H9 (cell line): ENCODE measurements around the gene TSNAX. TPM values are rescaled to one million over a fixed set of nuclear protein-coding genes. Genes with fewer than 3 reads are reported as not detected.

Experiments used
- DNase-seq: peaks from one replicate; pipeline ENCODE4 v3.0.0-alpha.2; 2017
- H2AFZ ChIP-seq: one replicate; pipeline ENCODE4 v1.6.1; 2013; ENCODE audit warnings: mild to moderate bottlenecking, low read length, control low read depth, moderate library complexity
- H2AK5ac ChIP-seq: 2 replicates; pipeline ENCODE4 v1.6.1; 2013; ENCODE audit warnings: low read length, control low read depth, mixed read lengths; ENCODE audit not compliant: insufficient read length
- H2BK120ac ChIP-seq: one replicate; pipeline ENCODE4 v1.6.1; 2013; ENCODE audit warnings: low read depth, mild to moderate bottlenecking, low read length, control low read depth, inconsistent platforms; ENCODE audit not compliant: poor library complexity, severe bottlenecking
- H2BK12ac ChIP-seq: 2 replicates; pipeline ENCODE4 v1.6.1; 2013; ENCODE audit warnings: low read length, control low read depth, mixed read lengths, low read depth; ENCODE audit not compliant: insufficient read length
- H2BK15ac ChIP-seq: 2 replicates; pipeline ENCODE4 v1.6.1; 2013; ENCODE audit warnings: low read depth, low read length, control low read depth
- H2BK20ac ChIP-seq: one replicate; pipeline ENCODE4 v1.6.1; 2013; ENCODE audit warnings: low read depth, mild to moderate bottlenecking, low read length, control low read depth, inconsistent platforms; ENCODE audit not compliant: poor library complexity, severe bottlenecking
- H2BK5ac ChIP-seq: 2 replicates; pipeline ENCODE4 v1.6.1; 2013; ENCODE audit warnings: low read length, control low read depth, mixed read lengths; ENCODE audit not compliant: insufficient read length
- H3K14ac ChIP-seq: 2 replicates; pipeline ENCODE4 v1.6.1; 2013; ENCODE audit warnings: low read length, control low read depth; ENCODE audit not compliant: insufficient read depth
- H3K18ac ChIP-seq: 2 replicates; pipeline ENCODE4 v1.6.1; 2013; ENCODE audit warnings: low read depth, mild to moderate bottlenecking, mixed read lengths, low read length, control low read depth; ENCODE audit not compliant: insufficient read length
- H3K23ac ChIP-seq: 2 replicates; pipeline ENCODE4 v1.6.1; 2013; ENCODE audit warnings: low read length, control low read depth, mixed read lengths, low read depth; ENCODE audit not compliant: insufficient read length
- H3K23me2 ChIP-seq: 2 replicates; pipeline ENCODE4 v1.6.1; 2013; ENCODE audit warnings: low read depth, mild to moderate bottlenecking, mixed read lengths, low read length, control low read depth; ENCODE audit not compliant: insufficient read length, poor library complexity, severe bottlenecking
- H3K27ac ChIP-seq: 2 replicates; pipeline ENCODE4 v1.5.1; 2013; ENCODE audit warnings: low read length, control low read depth, mixed read lengths, low read depth; ENCODE audit not compliant: insufficient read length
- H3K27me3 ChIP-seq: 2 replicates; pipeline ENCODE4 v1.6.1; 2013; ENCODE audit warnings: low read length, control low read depth, inconsistent platforms; ENCODE audit not compliant: insufficient read depth
- H3K4ac ChIP-seq: 2 replicates; pipeline ENCODE4 v1.6.1; 2013; ENCODE audit warnings: low read depth, mild to moderate bottlenecking, control low read depth, inconsistent platforms, low read length, moderate library complexity
- H3K4me1 ChIP-seq: 2 replicates; pipeline ENCODE4 v1.6.1; 2013; ENCODE audit warnings: low read length, control low read depth, inconsistent platforms; ENCODE audit not compliant: insufficient read depth
- H3K4me2 ChIP-seq: 2 replicates; pipeline ENCODE4 v1.6.1; 2013; ENCODE audit warnings: low read length, control low read depth, mixed read lengths; ENCODE audit not compliant: insufficient read length, insufficient read depth
- H3K56ac ChIP-seq: 2 replicates; pipeline ENCODE4 v1.6.1; 2013; ENCODE audit warnings: low read depth, mild to moderate bottlenecking, mixed read lengths, low read length, control low read depth; ENCODE audit not compliant: insufficient read length
- H3K79me1 ChIP-seq: 2 replicates; pipeline ENCODE4 v1.6.1; 2013; ENCODE audit warnings: low read depth, mild to moderate bottlenecking, moderate library complexity, low read length, control low read depth, inconsistent platforms; ENCODE audit not compliant: insufficient read depth, poor library complexity, severe bottlenecking
- H3K79me2 ChIP-seq: 2 replicates; pipeline ENCODE4 v1.6.1; 2013; ENCODE audit warnings: low read length, control low read depth, inconsistent platforms; ENCODE audit not compliant: insufficient read depth
- H3K9ac ChIP-seq: 2 replicates; pipeline ENCODE4 v1.6.1; 2013; ENCODE audit warnings: low read length, control low read depth, mixed read lengths; ENCODE audit not compliant: insufficient read length; ENCODE audit errors: extremely low read depth
- H3K9me3 ChIP-seq: one replicate; pipeline ENCODE4 v1.6.1; 2013; ENCODE audit warnings: low read depth, low read length, inconsistent platforms; ENCODE audit not compliant: control insufficient read depth
- H3T11ph ChIP-seq: one replicate; pipeline ENCODE4 v1.6.1; 2013; ENCODE audit warnings: mild to moderate bottlenecking, low read length, control low read depth, inconsistent platforms
- H4K20me1 ChIP-seq: one replicate; pipeline ENCODE4 v1.6.1; 2013; ENCODE audit not compliant: control insufficient read depth, insufficient read length, insufficient read depth
- H4K5ac ChIP-seq: 2 replicates; pipeline ENCODE4 v1.6.1; 2013; ENCODE audit warnings: low read depth, mild to moderate bottlenecking, mixed read lengths, low read length, control low read depth; ENCODE audit not compliant: insufficient read length
- H4K8ac ChIP-seq: replicated peaks from 2 replicates; pipeline ENCODE4 v1.6.1; 2013; ENCODE audit warnings: low read length, control low read depth, mixed read lengths, low read depth; ENCODE audit not compliant: insufficient read length
- H4K91ac ChIP-seq: 2 replicates; pipeline ENCODE4 v1.6.1; 2013; ENCODE audit warnings: low read depth, mild to moderate bottlenecking, moderate library complexity, mixed read lengths, low read length, control low read depth; ENCODE audit not compliant: insufficient read length
- H3K27ac Mint-ChIP-seq, 3 experiments: 2 replicates in 2 of 3; 3 replicates in 1 of 3; pipeline ENCODE4 v1.8.0; 2020 to 2021; ENCODE audit warnings: mixed read lengths in 3 of 3, mild to moderate bottlenecking in 1 of 3, moderate library complexity in 1 of 3
- H3K27me3 Mint-ChIP-seq: 2 replicates; pipeline ENCODE4 v1.8.0; 2021; ENCODE audit warnings: low read depth, mild to moderate bottlenecking, moderate library complexity, mixed read lengths
- H3K36me3 Mint-ChIP-seq, 3 experiments: 2 replicates in 2 of 3; 3 replicates in 1 of 3; pipeline ENCODE4 v1.8.0; 2020 to 2021; ENCODE audit warnings: low read depth in 3 of 3, mixed read lengths in 3 of 3; ENCODE audit not compliant: insufficient read depth in 1 of 3
- H3K4me1 Mint-ChIP-seq, 2 experiments: 2 replicates each; pipeline ENCODE4 v1.8.0; 2020; ENCODE audit warnings: mixed read lengths in 2 of 2
- H3K4me3 Mint-ChIP-seq, 2 experiments: 2 replicates in 1 of 2; 3 replicates in 1 of 2; pipeline ENCODE4 v1.8.0; 2020 to 2021; ENCODE audit warnings: mild to moderate bottlenecking in 2 of 2, mixed read lengths in 2 of 2, moderate library complexity in 1 of 2
- H3K9me3 Mint-ChIP-seq, 2 experiments: 2 replicates in 1 of 2; 3 replicates in 1 of 2; pipeline ENCODE4 v1.8.0; 2020; ENCODE audit warnings: mild to moderate bottlenecking in 2 of 2, mixed read lengths in 2 of 2, moderate library complexity in 1 of 2
- WGBS: extraction: QIAGEN DNeasy Blood & Tissue Kit; methylation state at CpG from one replicate; pipeline ENCODE4 v1.1.7; 2013; ENCODE audit warnings: missing lambda C conversion rate, low lambda C conversion rate, mixed read lengths; ENCODE audit not compliant: insufficient read length; ENCODE audit errors: extremely low coverage; 5-methylcytosine and 5-hydroxymethylcytosine counted together
- total RNA-seq: library from RNA; stranded (reverse); gene quantifications from 2 replicates; pipeline ENCODE4 v1.2.1, GENCODE V29; 2021
- TF ChIP-seq, protein P1 (sequence below): fragments of 200-600 bp; sonication (generic); conservative IDR thresholded peaks from 3 replicates; pipeline ENCODE4 v1.8.0; 2021; ENCODE audit warnings: antibody characterized with exemption, mild to moderate bottlenecking

Gene TSNAX
- total RNA-seq, 1 experiment from 2014 or later = 39.9 TPM

DNA sequence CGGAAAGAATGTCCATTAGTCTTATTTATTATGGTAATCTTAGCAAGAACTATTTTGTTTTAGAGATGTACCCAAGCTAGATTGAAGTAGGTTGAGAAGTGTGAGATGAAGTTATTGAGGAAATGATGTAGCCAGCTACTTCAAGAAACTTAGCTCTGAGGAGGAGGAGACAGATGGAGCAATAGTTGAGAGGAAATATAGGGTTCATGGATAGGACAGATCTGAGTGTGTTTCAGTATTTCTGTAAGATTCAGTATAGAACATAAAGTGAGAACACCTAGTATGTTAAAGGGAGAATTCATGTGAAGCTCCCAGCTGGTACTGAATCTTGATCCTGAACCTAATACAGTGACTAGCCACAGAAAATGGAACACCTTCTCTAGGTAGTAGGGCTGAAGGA lies 28.9 kb downstream of the TSNAX start:
- Mint-ChIP-seq H3K4me3 (no peak overlapping the region), H3K4me1 (peaks cover 0 to 2% of the 10 kb centered on the region in 2 experiments; a peak in 1 of 4 replicates), H3K27me3 (no peaks in the 10 kb centered on the region), H3K27ac (no peak overlapping the region), H3K36me3 (peaks cover 0 to 14% (median 10%) of the 10 kb centered on the region in 3 experiments; a peak in 5 of 7 replicates), H3K9me3 (no peaks in the 10 kb centered on the region)
- no peak overlapping the region for H2AFZ ChIP-seq
- H3K14ac ChIP-seq = no peak overlapping the region
- no peak overlapping the region for H3K4me2 ChIP-seq
- no peak overlapping the region for H2BK120ac ChIP-seq
- no CpG with 5 or more reads among the region's 1 CpG for WGBS
- no peaks in the 10 kb centered on the region for H3K79me2 ChIP-seq
- H4K5ac ChIP-seq = no peak overlapping the region
- no peak overlapping the region for H3T11ph ChIP-seq
- no peaks in the 10 kb centered on the region for H3K23me2 ChIP-seq
- no peak overlapping the region for H3K18ac ChIP-seq
- H2BK20ac ChIP-seq = no peak overlapping the region
- TF ChIP-seq, protein P1, sequence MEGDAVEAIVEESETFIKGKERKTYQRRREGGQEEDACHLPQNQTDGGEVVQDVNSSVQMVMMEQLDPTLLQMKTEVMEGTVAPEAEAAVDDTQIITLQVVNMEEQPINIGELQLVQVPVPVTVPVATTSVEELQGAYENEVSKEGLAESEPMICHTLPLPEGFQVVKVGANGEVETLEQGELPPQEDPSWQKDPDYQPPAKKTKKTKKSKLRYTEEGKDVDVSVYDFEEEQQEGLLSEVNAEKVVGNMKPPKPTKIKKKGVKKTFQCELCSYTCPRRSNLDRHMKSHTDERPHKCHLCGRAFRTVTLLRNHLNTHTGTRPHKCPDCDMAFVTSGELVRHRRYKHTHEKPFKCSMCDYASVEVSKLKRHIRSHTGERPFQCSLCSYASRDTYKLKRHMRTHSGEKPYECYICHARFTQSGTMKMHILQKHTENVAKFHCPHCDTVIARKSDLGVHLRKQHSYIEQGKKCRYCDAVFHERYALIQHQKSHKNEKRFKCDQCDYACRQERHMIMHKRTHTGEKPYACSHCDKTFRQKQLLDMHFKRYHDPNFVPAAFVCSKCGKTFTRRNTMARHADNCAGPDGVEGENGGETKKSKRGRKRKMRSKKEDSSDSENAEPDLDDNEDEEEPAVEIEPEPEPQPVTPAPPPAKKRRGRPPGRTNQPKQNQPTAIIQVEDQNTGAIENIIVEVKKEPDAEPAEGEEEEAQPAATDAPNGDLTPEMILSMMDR = no peak
- H3K56ac ChIP-seq = no peak overlapping the region
- no peak overlapping the region for H4K8ac ChIP-seq
- no peak overlapping the region for H3K27ac ChIP-seq
- no peaks in the 10 kb centered on the region for H4K20me1 ChIP-seq
- no peaks in the 10 kb centered on the region for H3K4me1 ChIP-seq
- H2BK12ac ChIP-seq = no peak overlapping the region
- no peaks in the 10 kb centered on the region for H3K79me1 ChIP-seq
- no peak overlapping the region for H3K4ac ChIP-seq
- H2AK5ac ChIP-seq = no peak overlapping the region
- DNase-seq = no peak
- H4K91ac ChIP-seq = no peak overlapping the region
- H3K23ac ChIP-seq = no peak overlapping the region
- H3K9me3 ChIP-seq = no peaks in the 10 kb centered on the region
- H3K27me3 ChIP-seq = no peaks in the 10 kb centered on the region
- H2BK5ac ChIP-seq = no peak overlapping the region
- no peak overlapping the region for H3K9ac ChIP-seq
- no peak overlapping the region for H2BK15ac ChIP-seq
